NCI-H1092 treated with DMSO at 0.1 percent for 48 hours (cell line): ENCODE measurements around the gene KRTAP10-2.

Experiments used
- DNase-seq: peaks from one replicate; lab custom pipeline; 2025; lab: John Stamatoyannopoulos, UW

KRTAP10-2 gene

DNA sequence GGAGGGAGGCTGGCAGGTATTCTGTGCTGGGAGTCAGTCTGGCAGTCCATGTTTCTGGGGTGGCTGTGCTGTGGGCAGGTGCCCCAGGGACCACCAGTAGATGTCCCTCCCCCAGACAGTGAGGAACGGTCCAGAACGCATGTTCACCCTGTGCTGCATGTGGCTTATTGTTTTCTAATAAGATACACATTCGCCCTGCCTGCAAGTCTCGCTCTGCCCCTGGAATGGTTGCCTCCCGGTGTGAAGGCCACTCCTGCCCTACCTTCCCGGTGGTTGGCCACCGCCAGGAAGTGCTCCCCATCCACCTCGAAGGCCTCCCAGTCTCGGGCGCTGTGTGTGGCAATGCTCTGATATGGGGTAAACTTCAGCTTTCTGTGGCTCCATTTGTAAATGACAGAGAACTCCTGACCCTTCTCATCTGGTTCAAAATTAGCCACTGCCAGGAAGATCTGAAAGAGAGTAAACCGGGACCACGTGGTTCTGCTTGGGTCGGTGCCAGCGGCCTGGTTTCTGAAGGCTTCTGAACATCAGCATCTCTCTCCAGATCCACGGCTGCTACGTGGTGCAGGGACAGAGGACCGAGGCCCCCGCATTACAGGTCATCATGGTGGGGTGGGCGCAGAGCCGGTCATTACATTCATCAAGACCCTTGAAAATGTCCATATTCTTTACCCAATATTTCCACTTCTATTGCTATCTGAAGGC, 25.8 kb downstream of the KRTAP10-2 start:
- no peak for DNase-seq

- no peak for DNase-seq
Observed at GRCh38 chr21:44524414-44525371, 26.6 kb downstream of the KRTAP10-2 start.

GRCh38 chr21:44523567-44524413, 27.5 kb downstream of the KRTAP10-2 start:
- DNase-seq, result no peak

DNA sequence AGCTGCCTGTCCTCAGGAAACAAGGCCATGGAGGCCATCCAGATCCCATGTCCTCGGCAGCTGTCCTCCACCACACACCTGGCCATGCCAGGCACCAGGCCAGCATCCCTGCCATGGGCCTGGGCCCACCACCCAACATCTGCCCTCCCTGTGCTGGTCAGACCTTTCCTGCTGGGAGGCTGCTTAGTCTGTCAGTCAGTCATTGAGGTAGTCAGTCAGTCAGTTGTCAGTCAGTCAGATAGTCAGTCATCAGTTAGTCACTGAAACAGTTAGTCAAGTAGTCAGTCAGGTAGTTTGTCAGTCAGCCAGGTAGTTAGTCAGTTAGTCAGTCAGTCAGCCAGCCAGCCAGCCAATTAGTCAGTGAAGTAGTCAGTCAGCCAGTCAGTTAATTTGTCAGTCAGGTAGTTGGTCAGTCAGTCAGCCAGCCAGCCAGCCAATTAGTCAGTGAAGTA, 28.5 kb downstream of the KRTAP10-2 start:
- no peak for DNase-seq

DNA sequence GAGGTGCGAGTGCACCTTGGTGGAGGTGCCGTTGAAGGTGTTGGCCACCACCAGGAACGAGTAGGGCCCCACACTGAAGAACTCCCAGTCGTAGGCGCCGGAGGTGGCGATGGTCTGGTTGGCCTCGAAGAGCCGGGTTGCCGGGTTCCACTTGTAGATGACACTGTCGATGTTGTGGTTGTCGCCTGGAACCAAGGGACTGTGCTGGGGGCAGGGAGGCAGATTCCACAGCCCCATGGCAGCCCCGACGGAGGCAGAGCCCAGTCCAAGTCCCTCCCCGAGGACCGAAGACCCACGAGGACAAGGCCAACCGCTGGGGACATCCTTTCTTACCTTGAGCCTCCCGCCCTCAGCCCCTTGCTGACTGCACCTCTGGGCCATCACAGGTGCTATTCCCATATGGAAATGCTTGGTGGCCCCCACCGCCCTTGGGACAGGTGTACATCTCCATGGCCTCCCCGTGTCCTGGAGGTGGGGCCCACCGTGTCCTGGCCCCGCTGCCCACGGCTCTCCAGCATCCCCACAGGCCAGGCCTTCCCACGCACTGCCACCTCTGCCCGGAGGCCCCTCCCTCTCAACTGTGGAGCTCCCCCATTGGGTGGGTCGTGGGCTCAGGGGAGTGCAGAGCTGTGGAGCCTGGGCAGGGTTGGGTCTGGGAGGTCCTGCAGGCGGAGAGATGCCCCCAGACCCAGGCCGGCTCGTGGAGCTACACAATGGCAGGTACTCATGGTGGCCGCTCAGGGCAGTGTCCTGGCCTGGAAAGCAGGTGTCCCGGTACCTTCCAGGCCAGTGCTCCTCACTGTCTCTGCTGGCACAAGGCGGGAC, 29.2 kb downstream of the KRTAP10-2 start:
- DNase-seq, result no peak

DNA sequence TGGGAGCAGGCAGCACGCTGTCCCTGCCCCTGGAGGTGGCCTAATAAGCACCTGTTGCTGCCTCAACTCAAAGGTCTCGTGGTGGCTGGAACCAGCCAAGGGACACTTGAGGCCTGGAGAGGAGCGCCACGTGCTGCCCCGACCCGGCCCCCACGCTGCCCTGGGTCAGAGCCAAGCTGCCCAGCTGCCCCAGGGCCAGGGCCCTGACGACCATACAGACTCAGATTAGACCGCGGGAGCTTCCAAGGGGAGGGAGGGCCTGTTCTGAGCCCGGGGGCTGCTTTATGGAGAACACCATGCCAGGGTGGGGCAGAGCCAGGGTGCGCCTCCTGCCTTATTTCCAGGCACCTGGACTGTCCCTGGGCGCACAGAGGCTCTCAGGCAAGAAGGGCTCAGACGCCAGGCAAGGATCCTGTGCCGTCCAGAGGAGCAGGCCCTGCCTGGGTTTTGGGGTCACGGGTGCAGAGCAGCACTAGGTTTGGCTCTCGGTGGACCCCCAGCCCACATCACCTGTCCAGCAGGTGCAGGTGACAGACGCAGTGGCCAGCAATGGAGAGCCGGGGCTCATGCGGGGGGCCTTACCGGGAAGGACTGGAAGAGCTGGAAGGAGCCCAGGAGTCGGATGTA, 29.9 kb downstream of the KRTAP10-2 start:
- DNase-seq, result no peak

DNA sequence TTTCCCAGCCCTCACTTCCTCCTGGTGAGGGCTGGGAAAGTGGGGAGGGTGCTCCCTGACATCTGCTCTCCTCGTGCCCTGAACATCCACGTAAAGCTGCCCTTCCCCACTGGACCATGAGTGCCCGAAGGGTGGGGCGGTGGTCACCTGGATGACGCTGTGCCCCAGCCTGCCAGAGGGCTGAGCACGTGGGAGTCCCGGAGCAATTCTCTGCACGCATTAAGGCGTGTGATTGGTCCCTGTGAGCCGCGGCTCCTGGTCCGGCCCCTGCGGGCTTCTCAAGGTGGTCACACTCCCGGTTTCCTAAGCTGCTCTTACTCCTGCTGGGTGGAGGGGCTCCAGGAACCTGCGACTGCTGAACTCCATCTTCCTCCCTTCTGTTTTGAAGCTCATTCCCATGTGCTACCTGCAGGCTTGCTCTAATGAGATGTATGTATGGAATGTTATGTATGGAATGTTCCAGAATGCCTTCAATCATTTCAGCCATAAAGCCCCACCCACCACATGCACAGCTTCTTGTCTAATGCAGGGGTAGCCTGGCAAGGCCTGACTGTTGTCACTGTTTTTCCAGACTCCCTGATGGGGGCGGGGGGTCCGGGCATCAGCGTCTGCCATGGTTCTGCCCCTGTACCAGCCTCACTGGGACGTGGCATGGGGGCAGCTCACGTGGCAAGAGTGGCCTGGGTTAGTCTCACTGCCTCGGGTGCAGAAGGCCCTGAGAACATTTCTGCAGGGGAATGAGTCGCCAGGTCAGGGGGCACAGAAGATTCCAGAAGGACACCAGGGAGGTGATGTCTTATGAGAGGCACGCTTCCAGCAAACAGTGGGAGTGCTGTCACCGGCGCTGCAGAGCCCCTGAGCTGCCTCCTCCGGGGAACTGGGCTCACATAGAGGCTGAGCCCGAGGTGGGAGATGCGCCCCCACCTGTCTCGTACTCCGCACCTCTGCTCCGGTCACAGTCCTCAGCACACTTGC, 30.7 kb downstream of the KRTAP10-2 start:
- no peak for DNase-seq

DNA sequence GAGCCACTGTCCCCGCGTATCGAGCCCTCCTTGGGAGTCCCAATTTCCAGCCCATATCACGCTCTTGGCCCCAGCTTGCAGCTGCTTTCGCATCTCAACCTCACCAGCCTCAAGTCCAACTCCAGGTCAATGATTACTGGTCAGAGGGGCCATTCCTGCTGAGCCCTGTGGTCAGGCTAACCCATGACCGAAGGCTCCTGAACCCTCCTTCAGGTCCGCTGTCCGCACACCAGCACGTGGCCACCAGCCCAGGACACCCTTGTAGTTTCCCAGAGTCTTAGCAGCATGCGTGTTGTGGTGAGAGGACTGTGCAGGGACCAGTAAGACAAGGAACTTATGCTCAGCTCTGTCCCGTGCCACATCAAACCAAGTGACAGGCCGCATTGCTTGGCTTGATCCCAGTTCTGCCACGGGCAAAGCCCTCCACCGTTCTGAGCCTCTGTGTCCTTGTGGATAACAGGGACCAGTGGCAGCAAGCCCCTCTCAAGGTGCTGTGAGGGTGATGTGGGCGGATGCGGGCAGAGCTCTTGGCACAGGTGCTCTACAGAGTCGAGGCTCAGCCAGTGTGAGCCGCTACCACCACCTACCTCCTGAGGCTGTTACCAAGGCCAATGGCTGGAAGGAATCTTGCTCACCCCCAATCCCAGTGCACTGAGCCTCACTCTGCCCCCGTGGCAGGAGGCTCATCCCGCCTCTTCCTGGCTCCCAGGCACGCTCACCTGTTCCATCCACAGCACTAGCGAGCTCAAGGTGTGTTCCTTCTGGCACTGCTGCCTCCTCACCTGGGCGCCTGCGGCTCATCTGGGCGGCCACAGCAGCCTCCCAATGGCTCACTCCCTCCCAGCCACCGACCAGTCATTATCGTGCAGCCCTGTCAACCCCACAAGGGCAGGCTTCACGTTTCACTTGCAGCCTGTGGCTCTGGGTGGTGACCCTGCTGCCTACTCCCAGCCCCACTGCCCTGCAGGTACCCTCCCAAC, 31.7 kb downstream of the KRTAP10-2 start:
- DNase-seq, result no peak

DNA sequence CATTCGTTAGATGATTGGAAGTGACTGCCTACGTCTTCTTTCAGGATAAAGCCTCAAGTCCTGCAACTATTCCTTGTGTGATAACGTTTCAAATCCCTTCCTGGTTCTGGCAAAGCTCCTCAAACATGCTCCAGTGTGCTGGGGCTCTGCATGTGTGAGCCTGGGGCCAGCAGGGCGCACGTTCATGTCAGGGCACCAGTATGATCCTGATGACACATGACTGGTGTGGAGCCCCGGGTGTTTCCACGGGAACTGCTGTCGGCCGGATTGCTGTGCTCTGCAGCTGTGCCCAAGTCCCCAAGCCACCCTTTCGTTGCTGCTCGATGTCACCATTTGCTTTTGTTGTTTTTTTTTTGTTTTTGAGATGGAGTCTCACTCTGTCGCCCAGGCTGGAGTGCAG, 32.6 kb downstream of the KRTAP10-2 start:
- DNase-seq, result no peak

DNA sequence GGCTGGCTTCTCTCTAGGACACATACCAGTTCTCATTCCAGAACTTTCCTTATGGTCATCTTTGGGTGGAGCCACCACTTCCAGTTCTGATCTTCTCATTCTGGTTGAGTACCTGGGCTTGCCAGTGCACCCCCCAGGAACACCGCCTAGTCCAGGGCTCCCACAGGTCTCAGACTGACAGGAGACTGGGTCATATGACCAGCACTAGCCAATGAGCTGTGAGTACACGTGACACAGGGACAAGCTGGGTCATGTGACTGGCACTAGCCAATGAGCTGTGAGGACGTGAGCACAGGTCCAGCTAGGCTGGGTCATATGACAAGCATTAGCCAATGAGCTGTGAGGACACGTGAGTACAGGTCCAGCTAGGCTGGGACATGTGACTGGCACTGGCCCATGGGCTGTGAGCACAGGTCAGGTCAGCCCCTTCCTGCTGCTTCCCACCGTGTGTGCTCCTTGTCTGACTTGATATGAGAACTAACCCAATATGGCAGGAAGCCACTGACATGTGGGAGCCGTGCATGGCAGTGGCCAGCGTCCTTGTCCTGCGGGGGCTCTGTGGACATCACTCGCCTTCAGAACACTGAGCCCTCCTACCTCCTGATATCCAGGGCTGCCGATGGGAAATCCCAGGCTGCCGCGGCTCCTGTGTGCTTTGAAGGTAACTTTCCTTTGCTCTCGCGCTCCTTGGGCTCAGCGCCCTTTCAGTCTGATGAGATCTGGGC, 34.0 kb downstream of the KRTAP10-2 start:
- DNase-seq, result no peak

GRCh38 chr21:44516828-44517174, 34.5 kb downstream of the KRTAP10-2 start:
- no peak for DNase-seq

- DNase-seq, result no peak
Observed at GRCh38 chr21:44516342-44516741, 35.0 kb downstream of the KRTAP10-2 start.

GRCh38 chr21:44515359-44516165, 35.7 kb downstream of the KRTAP10-2 start:
- DNase-seq, result no peak

DNA sequence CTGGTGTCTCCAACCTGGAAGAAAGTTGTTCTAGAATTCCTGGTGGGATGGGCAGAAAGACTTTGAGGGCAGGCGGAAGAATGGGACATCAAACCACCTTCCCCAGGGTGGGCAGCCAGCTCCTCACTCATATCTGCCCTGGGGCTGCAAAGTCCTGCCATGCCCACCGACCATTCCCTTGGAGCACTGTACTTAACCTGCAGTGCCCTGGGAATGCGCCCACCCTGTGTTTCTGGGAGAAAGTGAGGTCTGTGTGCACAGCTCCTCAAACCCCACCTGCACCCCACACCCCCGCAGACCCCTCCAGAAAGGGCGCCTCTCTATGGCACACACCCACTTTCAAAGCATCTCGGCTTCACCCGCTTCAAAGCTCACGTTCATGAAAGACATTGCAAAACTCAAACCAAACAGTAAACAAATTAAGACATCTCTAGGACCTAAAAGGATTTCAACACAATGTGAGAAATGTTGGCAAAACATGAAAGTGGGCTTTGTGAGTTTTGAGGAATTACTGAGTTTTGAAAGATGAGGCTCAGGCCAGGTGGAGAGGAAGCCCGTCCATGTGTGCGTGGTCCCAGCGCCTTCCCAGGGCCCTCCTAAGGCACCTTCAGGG, 36.5 kb downstream of the KRTAP10-2 start:
- no peak for DNase-seq

DNA sequence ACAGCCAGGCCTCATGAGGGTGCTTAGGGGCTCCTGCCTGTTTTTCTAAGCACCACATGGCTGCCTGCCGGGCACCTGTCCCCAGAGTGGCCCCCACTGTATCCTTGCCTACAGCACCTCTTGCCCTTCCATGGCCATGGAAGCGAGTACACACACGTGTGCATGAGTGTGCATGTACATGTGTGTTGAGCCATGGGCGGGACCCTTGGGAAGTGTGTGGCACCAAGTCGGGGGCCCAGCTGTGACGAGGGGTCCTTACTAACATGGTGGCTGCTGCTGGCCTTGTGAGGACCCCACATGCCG, 37.1 kb downstream of the KRTAP10-2 start:
- DNase-seq, result no peak

DNA sequence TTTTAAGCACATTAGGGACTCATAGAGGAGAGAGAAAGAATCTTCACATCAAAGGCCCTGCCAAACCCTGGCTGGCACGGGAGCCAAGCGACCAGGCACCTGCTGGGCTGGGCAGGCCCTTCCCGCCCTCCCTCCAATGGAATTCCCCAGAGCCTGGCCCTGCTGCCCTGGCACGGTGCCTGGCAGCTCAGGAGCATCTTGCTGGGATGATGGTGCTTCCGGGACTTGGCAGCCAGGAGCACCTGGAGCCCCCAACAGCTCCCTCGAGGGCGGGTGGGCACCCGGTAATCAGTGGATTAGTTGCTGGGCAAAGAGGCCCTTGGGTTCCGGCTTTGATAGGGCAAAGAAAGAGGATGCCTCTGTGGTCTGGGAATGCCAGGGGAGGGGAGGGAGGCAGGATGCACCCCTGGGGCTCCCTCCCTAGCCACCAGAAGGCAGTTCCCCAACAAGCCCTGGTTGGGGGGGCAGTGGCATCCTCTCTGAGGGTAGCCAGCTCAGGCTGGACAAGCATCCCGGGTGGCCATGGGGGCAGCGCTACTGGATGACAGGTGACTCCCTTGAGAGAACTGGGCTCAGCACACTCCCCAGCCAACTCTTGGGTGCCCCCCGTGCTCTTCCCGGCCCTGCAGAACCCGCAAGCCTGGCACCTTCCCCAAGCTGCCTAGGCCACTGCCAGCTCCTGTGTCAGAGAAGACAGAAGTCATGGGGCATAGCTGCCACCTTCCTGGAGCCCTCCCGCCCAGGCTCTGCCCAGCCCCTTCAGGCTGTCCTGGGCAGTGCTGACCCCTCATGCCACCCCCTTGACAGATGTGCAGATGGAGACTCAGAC, 37.7 kb downstream of the KRTAP10-2 start:
- peak; percentile 65 for DNase-seq
